22Rv1 (cell line): ENCODE data around the gene ZNF586.
A peak's percentile ranks its signal among the peaks of the same experiment; 100 is the strongest.

Experiments used
- H3K27ac ChIP-seq: fragments of 450-650 bp; 2 replicates; pipeline ENCODE4 v1.5.1; 2017
- ZFX ChIP-seq: fragments of 450-650 bp; IDR thresholded peaks from 2 replicates; pipeline ENCODE4 v1.6.1; 2017; ENCODE audit warnings: antibody characterized with exemption, borderline replicate concordance
- TF ChIP-seq, protein P1 (sequence below): fragments of 450-650 bp; IDR thresholded peaks from 2 replicates; pipeline ENCODE4 v1.5.1; 2017; ENCODE audit warnings: mild to moderate bottlenecking

ZNF586 gene

DNA sequence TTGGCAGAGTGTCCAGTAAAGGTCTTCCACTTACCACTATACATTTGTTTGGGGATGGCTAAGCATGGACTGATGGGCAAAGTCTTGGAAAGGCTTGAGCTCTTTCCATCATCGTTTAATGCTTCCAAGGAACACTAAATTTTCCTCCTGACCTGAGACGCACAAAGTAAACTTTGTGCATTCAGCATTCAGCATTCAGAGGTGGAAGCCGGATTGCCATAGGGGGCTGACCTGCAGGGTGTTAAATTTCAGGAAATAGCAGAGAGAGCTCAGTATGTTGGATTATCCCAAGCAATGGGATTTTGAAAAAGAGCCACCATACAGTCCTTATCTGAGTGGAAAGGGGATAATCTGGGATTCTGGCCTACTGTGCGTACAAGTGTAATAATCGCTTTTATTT, 31.2 kb downstream of the ZNF586 start:
- H3K27ac ChIP-seq: peak overlapping the region; percentile 86
- TF ChIP-seq, protein P1, sequence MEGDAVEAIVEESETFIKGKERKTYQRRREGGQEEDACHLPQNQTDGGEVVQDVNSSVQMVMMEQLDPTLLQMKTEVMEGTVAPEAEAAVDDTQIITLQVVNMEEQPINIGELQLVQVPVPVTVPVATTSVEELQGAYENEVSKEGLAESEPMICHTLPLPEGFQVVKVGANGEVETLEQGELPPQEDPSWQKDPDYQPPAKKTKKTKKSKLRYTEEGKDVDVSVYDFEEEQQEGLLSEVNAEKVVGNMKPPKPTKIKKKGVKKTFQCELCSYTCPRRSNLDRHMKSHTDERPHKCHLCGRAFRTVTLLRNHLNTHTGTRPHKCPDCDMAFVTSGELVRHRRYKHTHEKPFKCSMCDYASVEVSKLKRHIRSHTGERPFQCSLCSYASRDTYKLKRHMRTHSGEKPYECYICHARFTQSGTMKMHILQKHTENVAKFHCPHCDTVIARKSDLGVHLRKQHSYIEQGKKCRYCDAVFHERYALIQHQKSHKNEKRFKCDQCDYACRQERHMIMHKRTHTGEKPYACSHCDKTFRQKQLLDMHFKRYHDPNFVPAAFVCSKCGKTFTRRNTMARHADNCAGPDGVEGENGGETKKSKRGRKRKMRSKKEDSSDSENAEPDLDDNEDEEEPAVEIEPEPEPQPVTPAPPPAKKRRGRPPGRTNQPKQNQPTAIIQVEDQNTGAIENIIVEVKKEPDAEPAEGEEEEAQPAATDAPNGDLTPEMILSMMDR: no peak
- TF ChIP-seq ZFX: no peak

DNA sequence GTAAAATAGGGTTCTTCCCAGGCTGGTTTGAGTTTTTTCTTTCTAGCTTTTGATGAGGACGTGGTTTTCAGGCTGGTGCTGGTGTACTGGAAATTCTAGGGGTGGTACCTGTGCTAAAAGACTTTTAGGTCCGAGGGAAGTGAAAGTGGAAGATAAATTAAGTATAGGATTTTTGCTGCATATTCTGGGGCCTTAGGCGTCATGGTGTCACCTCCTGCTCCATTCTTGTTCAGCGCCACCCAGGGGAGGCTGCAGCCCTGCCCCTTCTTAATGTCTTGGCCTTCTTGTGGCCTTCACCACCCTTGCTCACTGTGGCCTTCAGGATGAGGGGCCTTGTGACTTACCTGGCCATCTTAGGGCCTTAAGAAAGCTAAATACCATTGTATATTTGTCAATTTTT, 32.8 kb downstream of the ZNF586 start:
- TF ChIP-seq, protein P1: no peak
- TF ChIP-seq ZFX: no peak
- H3K27ac ChIP-seq: peak overlapping the region; percentile 86; the same call in 1 of the 2 replicates

DNA sequence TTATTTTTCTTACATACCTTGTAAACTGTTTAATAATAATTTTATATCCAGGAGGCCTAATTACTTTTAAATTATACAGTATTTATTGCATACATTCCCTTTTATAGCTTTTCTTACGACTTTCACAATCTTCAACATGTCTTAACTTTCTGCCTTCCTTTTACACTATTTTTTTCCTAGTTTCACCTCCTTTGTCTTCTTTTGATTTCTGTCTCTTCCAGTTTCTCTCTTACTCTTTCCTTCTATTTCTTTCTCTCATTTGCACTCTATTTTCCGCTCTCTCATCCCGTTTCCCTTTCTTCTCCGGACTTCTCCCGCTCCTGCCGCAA, 33.8 kb downstream of the ZNF586 start:
- H3K27ac ChIP-seq: peak overlapping the region; percentile 86
- no peak for TF ChIP-seq ZFX
- TF ChIP-seq, protein P1: no peak

DNA sequence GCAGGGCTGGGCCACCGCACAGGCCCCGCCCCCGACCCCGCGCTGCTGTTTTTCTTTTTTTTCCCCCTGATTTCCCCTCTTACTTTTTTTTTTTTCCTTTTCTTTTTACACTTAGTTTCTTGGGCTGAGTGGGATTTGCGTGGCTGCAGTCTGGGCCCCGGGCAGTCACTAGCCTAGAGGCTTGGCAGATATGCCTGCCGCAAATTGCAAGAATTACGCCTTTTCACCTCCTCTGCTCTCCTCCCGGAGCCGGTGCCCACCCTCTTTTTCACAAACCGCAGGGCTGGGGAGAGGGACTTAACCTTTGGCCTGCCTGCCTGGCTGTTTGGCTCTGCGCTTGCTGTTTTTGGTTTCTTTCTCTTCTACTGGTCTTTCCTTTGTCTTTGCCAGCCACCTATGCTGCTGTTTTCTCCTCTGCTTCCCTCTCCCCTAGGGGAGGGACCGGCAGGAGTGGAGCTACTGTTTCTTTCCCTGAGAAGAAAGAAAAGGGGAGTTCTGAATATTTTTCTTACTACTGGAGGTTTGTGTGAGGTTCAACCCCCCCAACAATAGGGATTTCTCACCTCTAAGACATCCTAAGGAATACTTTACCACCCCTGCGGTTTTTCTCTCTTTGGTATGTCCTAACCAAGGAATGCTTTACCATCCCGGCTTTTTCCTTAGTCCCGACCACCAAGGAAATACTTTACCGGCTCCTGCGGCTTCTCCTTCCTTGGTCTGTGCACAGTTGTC, 34.3 kb downstream of the ZNF586 start:
- no peak for TF ChIP-seq ZFX
- TF ChIP-seq, protein P1: no peak
- H3K27ac ChIP-seq: peak overlapping the region; percentile 86

DNA sequence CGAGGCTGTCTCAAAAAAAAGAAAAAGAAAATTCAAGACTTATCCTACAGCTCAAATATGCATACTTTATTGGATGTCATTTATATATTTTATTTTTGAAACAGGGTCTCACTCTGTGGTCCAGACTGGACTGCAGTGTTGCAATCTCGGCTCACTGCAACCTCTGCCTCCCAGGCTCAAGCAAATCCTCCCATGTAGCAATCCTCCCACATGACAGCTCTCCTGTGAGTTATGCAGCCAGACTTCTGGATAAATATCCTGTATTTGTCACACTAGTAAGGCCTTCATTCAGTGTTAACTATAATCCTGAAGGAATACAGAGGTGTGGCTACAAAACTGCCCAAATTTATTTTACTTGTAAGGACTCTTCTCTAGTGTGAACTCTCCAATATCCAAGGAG, 38.1 kb downstream of the ZNF586 start:
- H3K27ac ChIP-seq: 0 out of 2 replicates have a peak overlapping the region, but pooled peaks have one; percentile 17
- TF ChIP-seq, protein P1: no peak
- no peak for TF ChIP-seq ZFX

DNA sequence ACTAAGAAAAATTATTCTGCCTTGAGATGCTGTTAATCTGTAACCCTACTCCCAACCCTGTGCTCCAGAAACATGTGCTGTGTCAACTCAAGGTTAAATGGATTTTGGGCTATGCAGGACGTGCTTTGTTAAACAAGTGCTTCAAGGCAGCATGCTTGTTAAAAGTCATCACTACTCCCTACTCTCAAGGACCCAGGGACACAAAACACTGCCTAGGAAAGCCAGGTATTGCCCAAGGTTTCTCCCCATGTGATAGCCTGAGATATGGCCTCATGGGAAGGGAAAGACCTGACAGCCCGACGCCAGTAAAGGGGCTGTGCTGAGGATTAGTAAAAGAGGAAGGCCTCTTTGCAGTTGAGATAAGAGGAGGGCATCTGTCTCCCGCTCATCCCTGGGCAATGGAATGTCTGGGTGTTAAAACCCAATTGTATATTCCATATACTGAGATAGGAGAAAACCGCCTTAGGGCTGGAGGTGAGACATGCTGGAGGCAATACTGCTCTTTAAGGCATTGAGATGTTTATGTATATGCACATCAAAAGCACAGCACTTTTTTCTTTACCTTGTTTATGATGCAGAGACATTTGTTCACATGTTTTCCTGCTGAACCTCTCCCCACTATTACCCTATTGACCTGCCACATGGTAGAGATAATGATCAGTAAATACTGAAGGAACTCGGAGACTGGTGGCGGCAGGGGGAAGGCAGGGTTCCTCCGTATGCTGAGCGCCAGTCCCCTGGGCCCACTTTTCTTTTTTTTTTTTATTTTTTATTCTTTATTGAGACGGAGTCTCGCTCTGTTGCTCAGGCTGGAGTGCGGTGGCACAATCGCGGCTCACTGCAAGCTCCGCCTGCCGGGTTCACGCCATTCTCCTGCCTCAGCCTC, 41.2 kb downstream of the ZNF586 start:
- peak overlapping the region; percentile 40 for H3K27ac ChIP-seq

DNA sequence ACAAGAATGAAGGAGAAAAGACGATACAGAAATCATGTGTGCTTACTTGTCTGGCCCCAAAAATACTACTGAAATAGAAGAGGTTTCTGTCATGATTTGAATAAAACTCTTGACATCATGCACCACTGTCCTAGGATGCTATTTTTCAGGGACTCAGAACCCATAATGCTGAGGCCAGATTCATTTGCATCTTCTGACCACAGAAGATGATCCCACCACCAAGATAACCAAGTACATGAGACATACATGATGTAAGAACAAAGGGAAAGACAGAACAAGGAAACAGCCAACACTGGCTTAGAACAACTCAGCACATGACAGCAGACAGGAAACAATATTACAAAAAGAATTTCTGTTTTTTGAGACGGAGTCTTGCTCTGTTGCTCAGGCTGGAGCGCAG, 42.8 kb downstream of the ZNF586 start:
- no peak for TF ChIP-seq ZFX
- TF ChIP-seq, protein P1: no peak
- H3K27ac ChIP-seq: no peak overlapping the region

DNA sequence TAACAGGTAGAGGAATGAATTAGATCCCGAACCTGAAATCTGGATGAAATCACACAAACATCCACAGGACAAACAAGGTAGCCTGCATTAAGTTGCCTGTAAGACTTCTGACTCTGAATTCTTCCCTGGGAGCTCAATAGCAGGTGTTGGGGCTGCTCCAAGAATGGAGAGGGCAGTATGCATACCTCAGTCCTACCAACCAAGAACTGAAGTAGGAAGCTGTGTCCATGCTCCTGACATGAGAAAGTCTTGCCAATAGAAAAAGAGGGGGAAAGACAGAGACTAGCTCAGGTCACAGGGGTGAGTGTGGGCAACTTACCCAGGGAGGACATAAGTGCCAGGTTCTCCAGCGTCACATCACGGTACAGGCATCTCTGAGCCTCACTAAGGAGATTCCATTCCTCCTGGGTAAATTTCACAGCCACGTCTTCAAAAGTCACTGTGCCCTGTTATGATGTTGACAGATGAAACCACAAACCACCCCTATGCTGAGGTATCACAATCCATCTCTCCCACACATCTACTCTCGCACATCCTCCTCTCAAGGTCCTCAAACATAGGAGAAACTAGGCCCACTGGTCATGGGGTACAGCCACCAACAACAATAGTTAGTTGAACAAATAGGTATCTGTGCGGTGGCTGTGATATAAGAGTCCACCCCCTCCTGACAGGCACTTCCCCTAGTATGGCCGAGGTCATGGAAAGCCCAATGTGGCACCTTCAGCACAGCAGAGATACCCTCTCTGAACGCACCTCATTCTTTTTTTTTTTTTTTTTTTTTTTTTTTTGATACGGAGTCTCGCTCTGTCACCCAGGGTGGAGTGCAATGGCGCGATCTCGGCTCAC, 43.7 kb downstream of the ZNF586 start:
- peak overlapping the region; percentile 84; the same call in 1 of the 2 replicates for H3K27ac ChIP-seq
